GM12878 (cell line): Measurements from ENCODE around the gene MAGI2. TPM values are rescaled to one million over a fixed set of nuclear protein-coding genes. Genes with fewer than 3 reads are reported as not detected.

Experiments used
- ATAC-seq: fragments of 200-7000 bp; cut with Tn5 transposase; 3 replicates; pipeline ENCODE4 v1.9.1; 2020; ENCODE audit warnings: mild to moderate bottlenecking, moderate library complexity
- BruUV-seq: library from RNA; stranded (reverse); fragments of 400-500 nt; replicated peaks from 2 replicates; lab custom pipeline; 2021; lab: Mats Ljungman, UMichigan
- CTCF ChIA-PET: fragments of 300-600 bp; sonication (Branson Sonifier 250); formaldehyde crosslinking; extraction: SDS; loops from one replicate; lab custom pipeline; 2021; ENCODE audit warnings: inconsistent platforms; lab: Yijun Ruan, JAX
- POLR2A ChIA-PET: fragments of 350-600 bp; formaldehyde crosslinking; extraction: SDS; loops from one replicate; lab custom pipeline; 2021; ENCODE audit warnings: inconsistent platforms; lab: Charles Lee
- RAD21 ChIA-PET: fragments of 300-600 bp; sonication (Branson Sonifier 250); formaldehyde crosslinking; loops from one replicate; lab custom pipeline; 2023; ENCODE audit warnings: antibody characterized with exemption; ENCODE audit not compliant: unreplicated experiment; lab: Charles Lee
- SMC1A ChIA-PET: fragments of 300-600 bp; sonication (Branson Sonifier 250); formaldehyde crosslinking; loops from one replicate; lab custom pipeline; 2023; ENCODE audit not compliant: unreplicated experiment, uncharacterized antibody; lab: Charles Lee
- DNase-seq: peaks from one replicate; pipeline ENCODE4 v3.0.0-alpha.2; 2011; ENCODE audit warnings: low read depth, low spot score
- FAIRE-seq: peaks from 3 replicates; lab custom pipeline; 2011; peaks lifted over from hg19 to GRCh38; lab: Jason Lieb, UNC
- H2AFZ ChIP-seq: 2 replicates; pipeline ENCODE4 v1.6.0; 2011; ENCODE audit warnings: low read depth, low read length, control low read depth; ENCODE audit not compliant: control insufficient read depth
- H3K27ac ChIP-seq: 2 replicates; pipeline ENCODE4 v1.5.1; 2011; ENCODE audit warnings: control low read depth; ENCODE audit not compliant: control insufficient read depth, insufficient read depth
- H3K27me3 ChIP-seq, 2 experiments: replicated peaks in 1 of 2; 2 replicates each; pipeline versions ENCODE4 v1.6.0 to v1.6.1; 2011; ENCODE audit warnings: low read length in 1 of 2; ENCODE audit not compliant: control insufficient read depth in 2 of 2, insufficient read depth in 2 of 2
- H3K36me3 ChIP-seq, 2 experiments: 2 replicates each; pipeline ENCODE4 v1.5.1; 2011; ENCODE audit warnings: low read length in 1 of 2; ENCODE audit not compliant: control insufficient read depth in 2 of 2, insufficient read depth in 2 of 2
- H3K4me1 ChIP-seq: 2 replicates; pipeline ENCODE4 v1.6.1; 2011; ENCODE audit warnings: mild to moderate bottlenecking, low read length, moderate library complexity, mixed read lengths; ENCODE audit not compliant: control insufficient read depth, insufficient read depth
- H3K4me2 ChIP-seq: 2 replicates; pipeline ENCODE4 v1.6.0; 2011; ENCODE audit warnings: control low read depth; ENCODE audit not compliant: control insufficient read depth, insufficient read depth
- H3K4me3 ChIP-seq: fragments of 200-600 bp; sonication (generic); 2 replicates; pipeline ENCODE4 v1.5.1; 2016
- H3K79me2 ChIP-seq: 2 replicates; pipeline ENCODE4 v1.6.0; 2011; ENCODE audit warnings: low read length; ENCODE audit not compliant: control insufficient read depth, insufficient read depth
- H3K9ac ChIP-seq: 2 replicates; pipeline ENCODE4 v1.8.0; 2011; ENCODE audit warnings: low read length, control low read depth, mixed read lengths; ENCODE audit not compliant: control insufficient read depth, insufficient read depth
- H3K9me3 ChIP-seq: replicated peaks from 3 replicates; pipeline ENCODE4 v1.5.1; 2011; ENCODE audit warnings: mild to moderate bottlenecking, low read length; ENCODE audit not compliant: control insufficient read depth, insufficient read depth
- H4K20me1 ChIP-seq: 2 replicates; pipeline ENCODE4 v1.6.0; 2011; ENCODE audit not compliant: control insufficient read depth, insufficient read depth
- BACH1 ChIP-seq: fragments of 450-650 bp; IDR thresholded peaks from 2 replicates; pipeline ENCODE4 v1.6.1; 2017; ENCODE audit warnings: mild to moderate bottlenecking, borderline replicate concordance
- EED ChIP-seq: sonication (generic); IDR thresholded peaks from 2 replicates; pipeline ENCODE4 v1.6.1; 2016; ENCODE audit warnings: antibody characterized with exemption, low read depth
- ETV6 ChIP-seq, 2 experiments: fragments of 450-650 bp in 1 of 2; IDR thresholded peaks in 1 of 2; conservative IDR thresholded peaks in 1 of 2; 2 replicates each; pipeline ENCODE4 v1.6.1; 2014; ENCODE audit warnings: antibody characterized with exemption in 1 of 2, borderline replicate concordance in 1 of 2, low read depth in 1 of 2, mild to moderate bottlenecking in 1 of 2, moderate library complexity in 1 of 2
- MYC ChIP-seq: IDR thresholded peaks from 2 replicates; pipeline ENCODE4 v1.6.1; 2011; ENCODE audit warnings: mild to moderate bottlenecking, low read length, moderate library complexity, inconsistent platforms; ENCODE audit not compliant: insufficient read depth, insufficient replicate concordance, insufficient read length, severe bottlenecking
- PAX8 ChIP-seq: fragments of 450-650 bp; IDR thresholded peaks from 2 replicates; pipeline ENCODE4 v1.6.1; 2017; ENCODE audit warnings: mild to moderate bottlenecking, moderate library complexity
- POLR2AphosphoS5 ChIP-seq: IDR thresholded peaks from 2 replicates; pipeline ENCODE4 v1.6.1; 2011; ENCODE audit warnings: mild to moderate bottlenecking, low read length, inconsistent platforms
- SPI1 ChIP-seq: IDR thresholded peaks from 2 replicates; pipeline ENCODE4 v1.6.1; 2011; ENCODE audit warnings: low read depth, mild to moderate bottlenecking, low read length, moderate library complexity, borderline replicate concordance; ENCODE audit not compliant: insufficient read depth
- TARDBP ChIP-seq: IDR thresholded peaks from 2 replicates; pipeline ENCODE4 v1.6.1; 2016; ENCODE audit warnings: borderline replicate concordance
- TCF3 ChIP-seq: IDR thresholded peaks from 2 replicates; pipeline ENCODE4 v1.6.1; 2012; ENCODE audit warnings: low read depth, mild to moderate bottlenecking, low read length, borderline replicate concordance; ENCODE audit not compliant: insufficient read depth
- YBX1 ChIP-seq: fragments of 450-650 bp; IDR thresholded peaks from 2 replicates; pipeline ENCODE4 v1.6.1; 2016; ENCODE audit warnings: antibody characterized with exemption
- WGBS: methylation state at CpG from one replicate; pipeline ENCODE4 v1.1.6; 2016; ENCODE audit warnings: low lambda C conversion rate; ENCODE audit not compliant: insufficient replicate concordance, insufficient coverage; ENCODE audit errors: missing lambda C conversion rate; 5-methylcytosine and 5-hydroxymethylcytosine counted together
- in situ Hi-C: fragments of 300-500 bp; cut with MboI; formaldehyde crosslinking; loops from 9 replicates; pipeline ENCODE4 v1.14.3; 2018; ENCODE audit warnings: mixed read lengths
- intact Hi-C: fragments of 100-400 bp; cut with micrococcal nuclease; formaldehyde crosslinking; loops from one replicate; pipeline ENCODE4 v1.14.2; 2022; ENCODE audit not compliant: unreplicated experiment
- polyA plus RNA-seq, 11 experiments: library from polyadenylated mRNA; depleted of rRNA in 4 of 11; unstranded in 6 of 11; stranded (reverse) in 5 of 11; fragments of >200 nt; fragmentation: Nextera tagmentation in 4 of 11; fragmentation: Illumina TruSeq in 1 of 11; extraction: Ambion mirVana in 4 of 11; extraction: Trizol in 1 of 11; gene quantifications; 1 replicate in 1 of 11; 2 replicates in 10 of 11; pipeline versions ENCODE4 v1.2.1 to v1.2.3, GENCODE V29; 2011 to 2016; ENCODE audit warnings: inconsistent platforms in 2 of 11, missing spikeins in 2 of 11, low read depth in 1 of 11
- total RNA-seq, 4 experiments: library from RNA; depleted of rRNA in 3 of 4; stranded (reverse); fragments of >200 nt in 3 of 4; fragmentation: Illumina TruSeq in 1 of 4; extraction: Trizol in 1 of 4; gene quantifications; 2 replicates each; pipeline versions ENCODE4 v1.2.1 to v1.2.3, GENCODE V29; 2013 to 2021
- TF ChIP-seq, protein P1 (sequence below): fragments of 450-650 bp; formaldehyde crosslinking; IDR thresholded peaks from 2 replicates; pipeline ENCODE4 v1.4.0; 2022; ENCODE audit warnings: mild to moderate bottlenecking, moderate library complexity
- TF ChIP-seq, protein P2 (sequence below): IDR thresholded peaks from 2 replicates; pipeline ENCODE4 v1.6.1; 2012; ENCODE audit warnings: low read length, inconsistent platforms
- TF ChIP-seq, protein P3 (sequence below): IDR thresholded peaks from 2 replicates; pipeline ENCODE4 v1.6.1; 2011; ENCODE audit warnings: low read depth, mild to moderate bottlenecking, low read length, moderate library complexity, borderline replicate concordance; ENCODE audit errors: extremely low read depth

MAGI2 gene
- total and polyA plus RNA-seq, 10 of the 15 experiments (the other 5 are each of a cell fraction or from before 2014, with no cell fraction given), result 0.01 to 0.31 (median 0.05) TPM; not detected in 2

DNA sequence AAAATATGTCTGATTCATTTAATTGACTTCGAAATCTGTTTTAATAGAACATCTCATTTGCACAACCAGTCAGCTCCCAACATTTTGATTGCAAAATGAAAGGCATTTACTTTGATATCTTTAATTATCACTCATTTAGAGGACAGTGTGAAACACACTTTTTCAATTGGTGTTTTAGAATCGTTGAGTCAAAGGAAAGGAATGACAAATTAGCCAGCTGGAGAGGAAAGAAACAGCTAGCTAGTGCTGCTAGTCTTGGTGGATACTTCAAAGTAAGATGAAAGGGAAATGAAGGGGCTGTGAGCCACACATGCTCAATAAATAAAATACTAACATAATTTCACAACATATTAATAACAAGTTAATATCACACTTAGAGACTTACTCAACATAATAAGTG, 1084.7 kb downstream of the MAGI2 start:
- RAD21 ChIA-PET, result no interaction called here
- SMC1A ChIA-PET, result no interaction called here

More for the DNA sequence above, 1084.7 kb downstream of the MAGI2 start:
- Histone ChIP-seq H3K79me2 (no peaks in the 10 kb centered on the region), H3K27ac (no peak overlapping the region), H3K4me1 (no peaks in the 10 kb centered on the region), H3K36me3 (no peaks in the 10 kb centered on the region), H3K9me3 (no peaks in the 10 kb centered on the region), H3K4me3 (no peak overlapping the region), H4K20me1 (no peaks in the 10 kb centered on the region), H3K27me3 (no peaks in the 10 kb centered on the region; a peak in 1 of 4 replicates), H3K4me2 (no peak overlapping the region), H3K9ac (no peak overlapping the region), H2AFZ (no peak overlapping the region)
- POLR2A ChIA-PET, result no interaction called here
- in situ Hi-C loops, result no loop called here
- CTCF ChIA-PET, result no interaction called here
- ATAC-seq (no peak), DNase-seq (no peak), FAIRE-seq (no peak)
- TF ChIP-seq PAX8 (no peak), EED (no peak), ETV6 (conservative IDR thresholded peaks at IDR 0.05 in 1 of 2, IDR thresholded peaks at IDR 0.05 in 1 of 2; ENCODE audit: borderline replicate concordance in 1 of 2, low read depth in 1 of 2) (no peak), YBX1 (no peak), SPI1 (no peak), POLR2AphosphoS5 (no peak), TCF3 (no peak), BACH1 (no peak), TARDBP (no peak), MYC (no peak)
- TF ChIP-seq, protein P1, sequence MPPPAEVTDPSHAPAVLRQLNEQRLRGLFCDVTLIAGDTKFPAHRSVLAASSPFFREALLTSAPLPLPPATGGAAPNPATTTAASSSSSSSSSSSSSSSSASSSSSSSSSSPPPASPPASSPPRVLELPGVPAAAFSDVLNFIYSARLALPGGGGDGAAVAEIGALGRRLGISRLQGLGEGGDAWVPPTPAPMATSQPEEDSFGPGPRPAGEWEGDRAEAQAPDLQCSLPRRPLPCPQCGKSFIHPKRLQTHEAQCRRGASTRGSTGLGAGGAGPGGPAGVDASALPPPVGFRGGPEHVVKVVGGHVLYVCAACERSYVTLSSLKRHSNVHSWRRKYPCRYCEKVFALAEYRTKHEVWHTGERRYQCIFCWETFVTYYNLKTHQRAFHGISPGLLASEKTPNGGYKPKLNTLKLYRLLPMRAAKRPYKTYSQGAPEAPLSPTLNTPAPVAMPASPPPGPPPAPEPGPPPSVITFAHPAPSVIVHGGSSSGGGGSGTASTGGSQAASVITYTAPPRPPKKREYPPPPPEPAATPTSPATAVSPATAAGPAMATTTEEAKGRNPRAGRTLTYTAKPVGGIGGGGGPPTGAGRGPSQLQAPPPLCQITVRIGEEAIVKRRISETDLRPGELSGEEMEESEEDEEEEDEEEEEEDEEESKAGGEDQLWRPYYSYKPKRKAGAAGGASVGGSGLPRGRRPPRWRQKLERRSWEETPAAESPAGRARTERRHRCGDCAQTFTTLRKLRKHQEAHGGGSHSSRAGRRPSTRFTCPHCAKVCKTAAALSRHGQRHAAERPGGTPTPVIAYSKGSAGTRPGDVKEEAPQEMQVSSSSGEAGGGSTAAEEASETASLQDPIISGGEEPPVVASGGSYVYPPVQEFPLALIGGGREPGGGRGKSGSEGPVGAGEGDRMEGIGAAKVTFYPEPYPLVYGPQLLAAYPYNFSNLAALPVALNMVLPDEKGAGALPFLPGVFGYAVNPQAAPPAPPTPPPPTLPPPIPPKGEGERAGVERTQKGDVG (CRISPR knock-in tag), result no peak
- TF ChIP-seq, protein P2, sequence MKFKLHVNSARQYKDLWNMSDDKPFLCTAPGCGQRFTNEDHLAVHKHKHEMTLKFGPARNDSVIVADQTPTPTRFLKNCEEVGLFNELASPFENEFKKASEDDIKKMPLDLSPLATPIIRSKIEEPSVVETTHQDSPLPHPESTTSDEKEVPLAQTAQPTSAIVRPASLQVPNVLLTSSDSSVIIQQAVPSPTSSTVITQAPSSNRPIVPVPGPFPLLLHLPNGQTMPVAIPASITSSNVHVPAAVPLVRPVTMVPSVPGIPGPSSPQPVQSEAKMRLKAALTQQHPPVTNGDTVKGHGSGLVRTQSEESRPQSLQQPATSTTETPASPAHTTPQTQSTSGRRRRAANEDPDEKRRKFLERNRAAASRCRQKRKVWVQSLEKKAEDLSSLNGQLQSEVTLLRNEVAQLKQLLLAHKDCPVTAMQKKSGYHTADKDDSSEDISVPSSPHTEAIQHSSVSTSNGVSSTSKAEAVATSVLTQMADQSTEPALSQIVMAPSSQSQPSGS, result no peak
- TF ChIP-seq, protein P3, sequence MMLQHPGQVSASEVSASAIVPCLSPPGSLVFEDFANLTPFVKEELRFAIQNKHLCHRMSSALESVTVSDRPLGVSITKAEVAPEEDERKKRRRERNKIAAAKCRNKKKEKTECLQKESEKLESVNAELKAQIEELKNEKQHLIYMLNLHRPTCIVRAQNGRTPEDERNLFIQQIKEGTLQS, result no peak
- WGBS, result 0% methylated on average over 2 of the region's 2 CpGs
- no TSS peak for BruUV-seq
- intact Hi-C loops, result no loop called here
